HG03571 (cell line): ENCODE measurements around the gene SMIM35.
"Not testable (repeated sequence)": the region's sequence is repeated elsewhere in the genome, so short reads cannot be mapped to it uniquely, and the experiment has no call there.

Experiments
- ATAC-seq: cut with Tn5 transposase; IDR thresholded peaks from one replicate; pipeline ENCODE4 v1.9.1; 2021; ENCODE audit not compliant: unreplicated experiment

The SMIM35 gene

GRCh38 chr11:117989351-117990102 lies 97.2 kb downstream of the SMIM35 start:
- no peak for ATAC-seq

GRCh38 chr11:117986981-117987574 lies 99.7 kb downstream of the SMIM35 start:
- ATAC-seq = peak; percentile 39

DNA sequence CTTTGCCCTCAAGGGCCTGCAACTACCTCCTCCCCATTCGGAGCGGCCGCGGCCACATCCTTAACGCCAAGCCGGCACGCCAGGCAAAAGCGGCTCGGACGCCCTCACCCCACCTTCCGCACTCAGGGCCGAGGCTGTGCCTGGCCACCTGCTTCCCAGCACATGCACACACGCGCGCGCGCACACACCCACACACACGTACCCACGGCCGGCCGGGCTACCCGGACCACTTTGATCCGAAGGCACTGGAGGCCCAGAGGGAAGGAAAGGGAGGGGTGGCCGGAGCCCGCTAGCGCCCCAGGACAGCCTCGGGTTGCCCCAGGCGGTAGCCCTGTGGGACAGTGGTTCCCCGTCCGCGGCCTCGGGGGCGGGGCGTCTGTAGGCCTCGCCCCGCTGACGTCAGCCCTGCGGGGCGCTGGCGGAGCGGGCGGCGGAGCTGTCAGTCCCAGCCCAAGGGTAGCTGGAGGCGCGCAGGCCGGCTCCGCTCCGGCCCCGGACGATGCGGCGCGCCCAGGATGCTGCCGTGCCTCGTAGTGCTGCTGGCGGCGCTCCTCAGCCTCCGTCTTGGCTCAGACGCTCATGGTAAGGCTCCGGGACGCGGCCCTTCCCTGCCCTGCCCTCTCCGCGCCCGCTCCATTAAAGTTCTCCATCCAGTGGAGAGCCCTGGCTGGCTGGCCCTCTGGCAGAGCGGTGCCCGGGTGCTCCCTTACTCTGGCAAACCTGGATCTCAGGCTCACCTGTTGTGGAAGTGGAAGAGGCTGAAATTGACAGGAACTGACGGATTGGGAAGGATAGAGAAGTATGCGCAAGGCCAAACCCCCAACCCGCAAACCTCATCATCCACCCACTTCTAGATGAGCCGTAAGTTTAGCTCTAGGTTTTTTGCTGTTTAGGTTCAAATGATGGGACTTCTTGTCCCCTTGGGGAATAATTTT lies 100.5 kb downstream of the SMIM35 start, which contains the start of gene IL10RA:
TSS of gene IL10RA (plus strand) at position 442 of the 935 bp plus-strand sequence. CDS start at position 516, 74 bp downstream.
- ATAC-seq = peak; percentile 92

- no peak for ATAC-seq
Observed at GRCh38 chr11:117984476-117984875, 102.3 kb downstream of the SMIM35 start.

- no peak for ATAC-seq
Observed at GRCh38 chr11:117983163-117983475, 103.6 kb downstream of the SMIM35 start.

DNA sequence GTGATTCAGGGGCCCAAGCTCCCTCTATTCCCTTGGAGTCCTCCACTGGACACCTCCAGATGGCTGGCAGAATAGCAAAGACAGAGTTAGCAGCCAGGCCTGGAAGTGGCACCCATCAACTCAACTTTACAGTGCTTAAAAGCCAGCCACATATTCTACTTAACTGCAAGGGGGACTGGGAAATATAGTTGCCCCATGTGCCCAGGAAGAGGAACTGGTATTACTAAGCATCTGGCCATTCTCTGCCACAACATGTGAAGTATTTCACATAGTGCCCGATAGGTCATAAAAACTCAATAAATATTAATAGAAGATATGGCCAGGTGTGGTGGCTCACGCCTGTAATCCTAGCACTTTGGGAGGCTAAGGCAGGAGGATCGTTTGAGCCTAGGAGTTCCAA lies 106.0 kb downstream of the SMIM35 start:
- no peak for ATAC-seq

DNA sequence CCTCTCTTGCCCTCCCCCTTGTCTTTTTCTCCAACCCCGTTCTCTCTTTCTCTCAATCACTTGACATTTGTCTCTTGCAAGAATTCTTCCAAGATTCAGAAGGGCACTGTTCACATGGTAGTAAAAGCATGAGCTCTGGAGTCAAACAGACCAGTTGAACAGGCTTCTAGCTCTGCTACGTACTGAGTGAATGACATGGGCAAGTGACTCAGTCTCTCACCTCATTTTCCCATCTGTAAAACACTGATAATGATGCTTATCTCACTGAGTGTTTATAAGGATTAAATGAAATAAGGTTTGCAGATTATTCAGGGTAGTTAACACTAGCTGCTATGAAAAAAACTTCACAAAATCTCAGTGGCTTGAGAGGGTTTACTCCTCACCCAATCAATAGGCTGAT lies 106.5 kb downstream of the SMIM35 start:
- no peak for ATAC-seq

DNA sequence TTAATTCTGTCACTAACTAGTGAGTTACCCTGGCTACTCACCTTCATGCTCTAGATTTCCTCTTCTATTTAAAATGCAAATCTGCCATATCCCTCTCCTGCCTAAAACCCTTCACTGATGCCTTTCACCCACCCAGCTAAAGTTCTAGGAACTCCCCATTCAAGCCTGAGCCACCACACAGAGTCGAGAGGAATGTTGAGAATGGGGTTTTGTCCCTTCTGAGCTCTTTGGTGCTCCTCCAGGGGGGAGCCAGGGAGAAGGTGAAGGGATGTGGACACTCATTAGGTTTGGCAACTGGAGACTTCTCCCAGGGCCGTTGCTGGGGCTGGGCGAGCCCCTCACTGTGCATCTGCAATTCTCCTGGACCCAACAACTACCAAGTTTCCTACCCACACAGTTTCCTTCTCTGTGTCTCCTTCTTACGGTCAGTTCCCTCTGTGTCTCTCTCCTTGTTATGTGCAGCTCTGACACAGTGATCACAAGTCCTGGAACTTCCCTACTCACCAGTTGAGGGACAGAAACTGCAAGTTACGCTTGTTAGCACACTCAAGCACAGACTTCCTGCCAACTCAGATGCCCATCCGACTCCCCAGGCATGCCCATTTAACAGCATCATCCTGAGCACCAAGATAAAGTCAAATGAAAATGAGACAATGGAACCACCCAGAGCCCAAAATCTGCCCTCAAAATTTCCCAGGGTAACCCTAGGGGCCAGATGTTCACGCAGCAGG lies 107.1 kb downstream of the SMIM35 start:
- no peak for ATAC-seq

- no peak for ATAC-seq
Observed at GRCh38 chr11:117978991-117979390, 107.8 kb downstream of the SMIM35 start.

DNA sequence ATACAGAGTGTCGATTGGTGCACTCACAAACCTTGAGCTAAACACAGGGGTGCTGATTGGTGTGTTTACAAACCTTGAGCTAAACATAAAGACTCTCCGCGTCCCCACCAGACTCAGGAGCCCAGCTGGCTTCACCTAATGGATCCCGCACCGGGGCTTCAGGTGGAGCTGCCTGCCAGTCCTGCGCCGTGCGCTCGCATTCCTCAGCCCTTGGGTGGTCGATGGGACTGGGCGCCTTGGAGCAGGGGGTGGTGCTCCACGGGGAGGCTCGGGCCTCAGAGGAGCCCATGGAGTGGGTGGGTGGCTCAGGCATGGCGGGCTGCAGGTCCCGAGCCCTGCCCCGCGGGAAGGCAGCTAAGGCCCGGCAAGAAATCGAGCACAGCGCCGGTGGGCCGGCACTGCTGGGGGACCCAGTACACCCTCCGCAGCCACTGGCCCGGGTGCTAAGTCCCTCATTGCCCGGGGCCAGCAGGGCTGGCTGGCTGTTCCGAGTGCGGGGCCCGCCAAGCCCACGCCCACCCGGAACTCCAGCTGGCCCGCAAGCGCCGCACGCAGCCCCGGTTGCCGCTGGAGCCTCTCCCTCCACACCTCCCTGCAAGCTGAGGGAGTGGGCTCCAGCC lies 108.4 kb downstream of the SMIM35 start:
- not testable (repeated sequence) for ATAC-seq

DNA sequence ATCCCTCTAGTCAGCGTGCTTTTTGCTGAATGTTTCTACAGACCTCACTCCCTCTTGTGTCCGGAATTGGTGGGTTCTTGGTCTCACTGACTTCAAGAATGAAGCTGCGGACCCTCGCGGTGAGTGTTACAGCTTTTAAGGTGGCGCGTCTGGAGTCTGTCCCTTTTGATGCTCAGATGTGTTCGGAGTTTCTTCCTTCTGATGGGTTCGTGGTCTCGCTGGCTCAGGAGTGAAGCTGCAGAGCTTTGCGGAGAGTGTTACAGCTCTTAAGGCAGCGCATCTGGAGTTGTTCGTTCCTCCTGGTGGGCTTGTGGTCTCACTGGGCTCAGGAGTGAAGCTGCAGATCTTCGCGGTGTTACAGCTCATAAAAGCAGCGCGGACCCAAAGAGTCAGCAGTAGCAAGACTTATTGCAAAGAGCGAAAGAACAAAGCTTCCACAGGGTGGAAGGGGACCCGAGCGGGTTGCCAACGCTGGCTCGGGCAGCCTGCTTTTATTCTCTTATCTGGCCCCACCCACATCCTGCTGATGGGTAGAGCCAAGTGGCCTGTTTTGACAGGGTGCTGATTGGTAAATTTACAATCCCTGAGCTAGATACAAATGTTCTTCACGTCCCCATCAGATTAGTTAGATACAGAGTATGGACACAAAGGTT lies 109.0 kb downstream of the SMIM35 start:
- ATAC-seq = not testable (repeated sequence)

GRCh38 chr11:117977029-117977428 lies 109.7 kb downstream of the SMIM35 start:
- ATAC-seq = no peak

GRCh38 chr11:117976445-117976844 lies 110.3 kb downstream of the SMIM35 start:
- ATAC-seq = no peak

GRCh38 chr11:117973503-117973860 lies 113.3 kb downstream of the SMIM35 start:
- ATAC-seq = no peak

- no peak for ATAC-seq
Observed at GRCh38 chr11:117972629-117973502, 113.9 kb downstream of the SMIM35 start.

- no peak for ATAC-seq
Observed at GRCh38 chr11:117972044-117972443, 114.7 kb downstream of the SMIM35 start.

- no peak for ATAC-seq
Observed at GRCh38 chr11:117970400-117971024, 116.3 kb downstream of the SMIM35 start.

DNA sequence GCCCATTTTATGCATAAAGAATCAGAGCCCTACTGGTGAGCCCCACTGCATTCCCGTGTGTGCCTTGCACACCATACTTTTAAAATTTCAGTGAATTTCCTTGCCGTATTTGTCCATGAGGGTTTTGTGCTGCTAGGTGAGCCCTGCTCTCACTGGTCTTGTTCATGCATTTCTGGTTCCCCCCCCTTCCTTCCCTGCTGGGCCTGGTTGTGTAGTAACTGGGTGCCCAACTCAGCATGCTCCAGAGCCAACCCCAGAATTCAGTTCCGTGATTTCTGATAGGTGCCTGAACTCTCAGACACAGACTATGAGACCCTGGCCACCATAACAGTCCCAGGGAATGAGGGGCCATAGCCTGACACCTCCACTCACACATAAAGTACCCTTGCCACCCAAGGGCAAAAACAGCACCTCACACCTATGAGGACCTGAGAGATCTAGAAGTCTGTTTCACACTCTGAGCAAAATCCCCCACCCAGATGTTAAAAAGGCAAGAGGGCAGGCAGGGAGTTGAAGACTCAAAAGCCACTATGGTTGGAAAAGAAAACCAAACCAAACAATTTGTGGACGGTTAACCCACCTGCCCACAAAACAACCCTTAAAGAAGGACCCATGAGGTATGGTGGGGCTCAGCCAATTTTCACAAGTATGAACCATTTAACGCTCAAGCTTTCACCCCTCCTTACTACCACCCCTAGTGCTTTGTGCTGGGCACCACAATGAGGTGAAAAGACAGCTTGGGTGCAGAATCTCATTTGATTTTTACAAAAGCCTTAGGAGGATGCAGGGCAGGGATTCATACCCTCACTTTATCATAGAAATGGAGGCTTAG lies 117.4 kb downstream of the SMIM35 start:
- no peak for ATAC-seq
